OCI-LY1 (cell line): Measurements from ENCODE around the gene BMP2K.
A peak's percentile ranks its signal among the peaks of the same experiment; 100 is the strongest.

Experiments used
- H2AFZ ChIP-seq: fragments of 200-600 bp; sonication (generic), shearing (Covaris generic); 2 replicates; pipeline ENCODE4 v1.6.0; 2014; ENCODE audit warnings: antibody characterized with exemption, mild to moderate bottlenecking, low read length
- H3F3A ChIP-seq: fragments of 200-600 bp; sonication (generic), shearing (Covaris generic); 2 replicates; pipeline ENCODE4 v1.6.0; 2014; ENCODE audit warnings: mild to moderate bottlenecking, antibody characterized with exemption, low read length, moderate library complexity; ENCODE audit not compliant: insufficient read depth
- H3K27ac ChIP-seq: fragments of 200-600 bp; sonication (generic); 2 replicates; pipeline ENCODE4 v1.5.1; 2014; ENCODE audit warnings: low read length, mixed run types, mild to moderate bottlenecking, low read depth; ENCODE audit not compliant: poor library complexity, severe bottlenecking
- H3K27me3 ChIP-seq: fragments of 200-600 bp; sonication (generic); 2 replicates; pipeline ENCODE4 v1.6.0; 2014; ENCODE audit warnings: antibody characterized with exemption, mild to moderate bottlenecking, low read length, moderate library complexity; ENCODE audit not compliant: insufficient read depth
- H3K36me3 ChIP-seq: fragments of 200-600 bp; sonication (generic); 2 replicates; pipeline ENCODE4 v1.6.1; 2014; ENCODE audit warnings: mild to moderate bottlenecking, antibody characterized with exemption, low read length, moderate library complexity, mixed read lengths; ENCODE audit not compliant: insufficient read depth
- H3K4me1 ChIP-seq: fragments of 200-600 bp; sonication (generic); 2 replicates; pipeline ENCODE4 v1.5.1; 2014; ENCODE audit warnings: mild to moderate bottlenecking, low read length, moderate library complexity; ENCODE audit not compliant: insufficient read depth, severe bottlenecking
- H3K4me2 ChIP-seq: fragments of 200-600 bp; sonication (generic), shearing (Covaris generic); 2 replicates; pipeline ENCODE4 v1.6.1; 2014; ENCODE audit warnings: low read length
- H3K4me3 ChIP-seq: fragments of 200-600 bp; sonication (generic); 2 replicates; pipeline ENCODE4 v1.5.1; 2014; ENCODE audit warnings: low read length, low read depth, mild to moderate bottlenecking, mixed read lengths; ENCODE audit not compliant: poor library complexity, severe bottlenecking
- H3K79me2 ChIP-seq: fragments of 200-600 bp; shearing (Covaris generic); 2 replicates; pipeline ENCODE4 v1.6.1; 2016; ENCODE audit warnings: mixed run types, low read length, mixed read lengths; ENCODE audit not compliant: insufficient read depth
- H3K9ac ChIP-seq: fragments of 200-600 bp; sonication (generic), shearing (Covaris generic); 2 replicates; pipeline ENCODE4 v1.6.1; 2014; ENCODE audit warnings: mild to moderate bottlenecking, low read length, mixed read lengths
- H3K9me2 ChIP-seq: fragments of 200-600 bp; sonication (generic), shearing (Covaris generic); 2 replicates; pipeline ENCODE4 v1.6.1; 2014; ENCODE audit warnings: low read depth, mild to moderate bottlenecking, low read length, mixed read lengths
- H3K9me3 ChIP-seq: fragments of 200-600 bp; shearing (Covaris generic); 2 replicates; pipeline ENCODE4 v1.6.1; 2014; ENCODE audit warnings: low read length, mixed read lengths
- H4K20me1 ChIP-seq: fragments of 200-600 bp; sonication (generic), shearing (Covaris generic); 2 replicates; pipeline ENCODE4 v1.6.0; 2016; ENCODE audit warnings: mild to moderate bottlenecking, low read length; ENCODE audit not compliant: insufficient read depth
- EZH2 ChIP-seq: fragments of 200-600 bp; sonication (generic), shearing (Covaris generic); IDR thresholded peaks from 2 replicates; pipeline ENCODE4 v1.8.0; 2017; ENCODE audit warnings: borderline replicate concordance, mixed run types, mild to moderate bottlenecking, antibody characterized with exemption, low read length, moderate library complexity, mixed read lengths
- TF ChIP-seq, protein P1 (sequence below): fragments of 200-600 bp; sonication (generic), shearing (Covaris generic); IDR thresholded peaks from 2 replicates; pipeline ENCODE4 v1.5.1; 2017; ENCODE audit warnings: mild to moderate bottlenecking, antibody characterized with exemption, low read length, moderate library complexity, mixed read lengths

The BMP2K gene

DNA sequence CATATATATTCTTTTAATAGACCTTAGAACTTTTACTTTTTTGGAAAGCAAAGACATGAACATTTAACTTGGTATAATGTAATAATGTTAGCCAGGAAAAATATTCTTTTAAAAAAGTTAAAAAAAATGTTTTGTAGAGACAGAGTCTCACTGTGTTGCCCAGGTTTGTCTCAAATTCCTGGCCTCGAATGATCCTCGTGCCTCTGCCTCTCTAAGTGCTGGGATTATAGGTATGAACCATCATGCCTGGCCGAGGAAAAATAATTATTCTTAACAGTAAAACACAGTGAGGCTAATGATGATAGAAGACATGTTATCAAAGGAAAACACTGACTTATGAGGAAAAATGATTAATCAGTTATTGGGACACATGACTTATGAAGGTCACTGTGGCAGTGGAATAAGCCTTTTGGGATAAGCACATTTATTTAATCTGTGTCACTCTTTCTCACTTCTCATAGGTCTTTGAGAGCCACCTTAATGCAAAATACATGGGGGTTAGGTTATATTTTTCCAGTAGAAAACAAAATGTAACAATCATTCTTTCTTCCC is 6.0 kb upstream of the BMP2K start:
- Histone ChIP-seq H3K27ac (no peak overlapping the region), H3K36me3 (no peaks in the 10 kb centered on the region), H3K79me2 (no peaks in the 10 kb centered on the region), H4K20me1 (no peaks in the 10 kb centered on the region), H3K4me3 (no peak overlapping the region), H3F3A (no peaks in the 10 kb centered on the region), H3K4me1 (peaks cover 48% of the 10 kb centered on the region), H3K4me2 (no peak overlapping the region), H3K9me3 (no peaks in the 10 kb centered on the region), H3K9me2 (no peaks in the 10 kb centered on the region), H3K9ac (no peak overlapping the region), H3K27me3 (no peaks in the 10 kb centered on the region), H2AFZ (no peak overlapping the region)
- TF ChIP-seq, protein P1, sequence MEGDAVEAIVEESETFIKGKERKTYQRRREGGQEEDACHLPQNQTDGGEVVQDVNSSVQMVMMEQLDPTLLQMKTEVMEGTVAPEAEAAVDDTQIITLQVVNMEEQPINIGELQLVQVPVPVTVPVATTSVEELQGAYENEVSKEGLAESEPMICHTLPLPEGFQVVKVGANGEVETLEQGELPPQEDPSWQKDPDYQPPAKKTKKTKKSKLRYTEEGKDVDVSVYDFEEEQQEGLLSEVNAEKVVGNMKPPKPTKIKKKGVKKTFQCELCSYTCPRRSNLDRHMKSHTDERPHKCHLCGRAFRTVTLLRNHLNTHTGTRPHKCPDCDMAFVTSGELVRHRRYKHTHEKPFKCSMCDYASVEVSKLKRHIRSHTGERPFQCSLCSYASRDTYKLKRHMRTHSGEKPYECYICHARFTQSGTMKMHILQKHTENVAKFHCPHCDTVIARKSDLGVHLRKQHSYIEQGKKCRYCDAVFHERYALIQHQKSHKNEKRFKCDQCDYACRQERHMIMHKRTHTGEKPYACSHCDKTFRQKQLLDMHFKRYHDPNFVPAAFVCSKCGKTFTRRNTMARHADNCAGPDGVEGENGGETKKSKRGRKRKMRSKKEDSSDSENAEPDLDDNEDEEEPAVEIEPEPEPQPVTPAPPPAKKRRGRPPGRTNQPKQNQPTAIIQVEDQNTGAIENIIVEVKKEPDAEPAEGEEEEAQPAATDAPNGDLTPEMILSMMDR: no peak
- TF ChIP-seq EZH2: no peak

DNA sequence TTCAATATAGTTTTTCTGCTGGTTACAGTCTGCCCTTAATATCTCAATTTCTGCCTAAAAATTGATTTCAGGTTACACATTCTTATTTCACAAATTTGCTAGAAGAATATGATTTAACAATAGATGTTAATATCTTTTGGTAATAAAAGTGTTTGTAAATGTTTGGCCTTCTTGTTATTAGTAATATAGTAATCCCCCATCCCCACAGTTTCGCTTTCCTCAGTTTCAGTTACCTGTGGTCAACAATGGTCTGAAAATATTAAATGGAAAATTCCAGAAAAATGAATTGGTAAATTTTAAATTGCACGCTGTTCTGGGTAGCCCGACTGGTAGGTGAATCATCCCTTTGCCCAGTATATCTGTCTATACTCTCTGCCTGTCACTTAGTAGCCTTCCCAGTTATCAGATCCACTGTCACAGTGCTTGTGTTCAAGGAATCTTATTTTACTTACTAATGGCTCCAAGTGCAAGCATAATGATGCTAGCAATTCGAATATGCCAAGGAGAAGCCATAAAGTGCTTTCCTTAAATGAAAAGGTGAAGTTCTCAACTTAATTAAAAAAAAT is 3.5 kb upstream of the BMP2K start:
- H3K36me3 ChIP-seq: no peaks in the 10 kb centered on the region
- H3K9me3 ChIP-seq: no peaks in the 10 kb centered on the region
- no peaks in the 10 kb centered on the region for H3F3A ChIP-seq
- no peaks in the 10 kb centered on the region for H4K20me1 ChIP-seq
- H3K4me3 ChIP-seq: no peak overlapping the region
- H3K4me2 ChIP-seq: no peak overlapping the region
- H3K4me1 ChIP-seq: peaks cover 25% of the 10 kb centered on the region
- no peaks in the 10 kb centered on the region for H3K27me3 ChIP-seq
- H3K27ac ChIP-seq: peak overlapping the region; percentile 28
- TF ChIP-seq EZH2: no peak
- TF ChIP-seq, protein P1: no peak
- H3K9me2 ChIP-seq: no peaks in the 10 kb centered on the region
- H3K79me2 ChIP-seq: peaks cover 10% of the 10 kb centered on the region
- no peak overlapping the region for H3K9ac ChIP-seq
- H2AFZ ChIP-seq: no peak overlapping the region

DNA sequence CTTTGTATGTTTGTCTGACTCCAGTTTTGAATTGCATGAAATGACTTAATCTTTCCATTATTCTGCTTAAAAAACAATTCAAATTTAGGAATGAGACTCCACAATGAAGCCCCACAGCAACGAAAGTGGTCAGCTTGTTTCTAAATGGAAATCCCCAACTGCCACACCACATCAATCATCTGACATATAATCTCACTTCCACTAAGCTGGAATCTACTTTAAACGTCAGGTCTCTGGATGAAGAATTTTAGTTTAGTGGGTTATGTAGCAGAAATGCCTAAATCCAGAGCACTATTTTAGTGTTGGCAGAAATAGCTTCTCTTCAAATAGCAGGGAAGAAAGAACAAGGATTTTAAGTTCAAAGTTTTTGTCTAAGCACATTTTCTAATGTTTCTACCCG is 1.7 kb upstream of the BMP2K start:
- H3K27ac ChIP-seq: peak overlapping the region; percentile 94
- no peak overlapping the region for H2AFZ ChIP-seq

More for the DNA sequence above, 1.7 kb upstream of the BMP2K start:
- Histone ChIP-seq H3K27me3 (no peaks in the 10 kb centered on the region), H3K4me3 (peak overlapping the region; percentile 99), H3K9me2 (no peaks in the 10 kb centered on the region), H3K4me2 (peak overlapping the region; percentile 96), H3K4me1 (peaks cover 39% of the 10 kb centered on the region), H3K79me2 (peaks cover 29% of the 10 kb centered on the region), H3F3A (no peaks in the 10 kb centered on the region), H3K9me3 (no peaks in the 10 kb centered on the region), H3K36me3 (no peaks in the 10 kb centered on the region), H4K20me1 (no peaks in the 10 kb centered on the region), H3K9ac (peak overlapping the region; percentile 98)
- TF ChIP-seq EZH2: no peak
- TF ChIP-seq, protein P1: no peak
